ENCODE data around the gene AQP6. TPM values are rescaled to one million over a fixed set of nuclear protein-coding genes. Genes with fewer than 3 reads are reported as not detected.

Gene AQP6
- 0.05 TPM in 1 of 2 replicates, not detected in the other for total RNA-seq

DNA sequence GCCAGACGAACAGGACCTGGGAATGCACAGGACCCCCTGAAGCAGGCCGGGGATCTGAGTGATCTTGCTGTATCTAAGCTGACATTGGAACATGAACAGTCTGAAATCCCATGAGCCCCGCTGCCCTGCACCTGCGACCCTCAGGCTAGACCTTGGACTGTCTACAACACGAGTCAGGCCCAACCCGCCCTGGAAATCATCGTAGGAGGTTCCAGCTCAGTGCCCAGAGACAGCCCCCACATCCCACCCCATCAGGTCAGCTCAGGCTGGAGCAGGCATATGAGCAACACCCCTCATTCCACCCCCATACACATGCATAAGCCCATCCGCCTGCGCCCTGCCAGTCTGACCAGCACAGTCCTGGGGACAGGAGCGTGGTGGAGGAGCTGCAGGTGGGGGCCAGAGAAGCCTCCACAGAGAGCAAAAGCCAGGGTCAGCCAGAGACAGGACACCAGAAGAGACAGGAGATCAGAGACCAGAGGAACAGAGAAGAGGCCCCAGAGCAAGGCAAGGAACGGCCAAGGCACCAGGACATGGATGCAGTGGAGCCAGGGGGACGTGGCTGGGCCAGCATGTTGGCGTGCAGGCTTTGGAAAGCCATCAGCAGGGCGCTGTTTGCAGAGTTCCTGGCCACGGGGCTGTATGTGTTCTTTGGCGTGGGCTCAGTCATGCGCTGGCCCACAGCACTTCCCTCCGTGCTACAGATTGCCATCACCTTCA lies at the start of gene AQP6:
AQP6 (plus strand) TSS at position 307 of the 720 bp plus-strand sequence; CDS start at position 534, 227 bp downstream.
- no peak for DNase-seq

DNA sequence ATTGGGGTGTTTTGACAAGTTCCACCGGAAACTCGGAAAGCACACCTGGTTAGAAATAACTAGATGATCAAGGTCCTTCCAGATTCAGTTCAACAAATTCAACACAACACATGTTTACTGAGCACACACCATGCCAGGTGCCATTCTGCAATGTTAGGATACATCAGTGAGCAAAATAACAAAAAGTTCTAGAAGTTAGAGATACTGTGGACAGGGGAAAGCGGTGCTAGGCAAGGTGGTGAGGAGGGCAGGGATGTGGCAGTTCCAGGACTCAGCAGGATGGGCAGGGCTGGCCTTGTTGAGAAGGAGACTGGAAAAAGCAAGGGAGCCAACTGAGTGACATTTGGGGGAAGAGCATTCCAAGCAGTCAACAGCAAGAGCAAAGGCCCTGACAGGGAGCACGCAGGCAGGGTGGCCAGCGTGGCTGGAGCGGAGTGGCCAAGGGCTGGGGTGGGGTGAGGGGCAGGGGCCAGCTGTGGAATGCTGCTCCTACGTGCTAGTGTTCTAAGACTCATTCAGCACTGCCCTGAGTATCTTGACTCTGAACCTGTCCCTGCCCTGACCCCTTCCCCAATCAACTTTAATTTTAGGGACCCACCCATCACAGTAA lies 49.6 kb upstream of the AQP6 start:
- DNase-seq, result no peak

DNA sequence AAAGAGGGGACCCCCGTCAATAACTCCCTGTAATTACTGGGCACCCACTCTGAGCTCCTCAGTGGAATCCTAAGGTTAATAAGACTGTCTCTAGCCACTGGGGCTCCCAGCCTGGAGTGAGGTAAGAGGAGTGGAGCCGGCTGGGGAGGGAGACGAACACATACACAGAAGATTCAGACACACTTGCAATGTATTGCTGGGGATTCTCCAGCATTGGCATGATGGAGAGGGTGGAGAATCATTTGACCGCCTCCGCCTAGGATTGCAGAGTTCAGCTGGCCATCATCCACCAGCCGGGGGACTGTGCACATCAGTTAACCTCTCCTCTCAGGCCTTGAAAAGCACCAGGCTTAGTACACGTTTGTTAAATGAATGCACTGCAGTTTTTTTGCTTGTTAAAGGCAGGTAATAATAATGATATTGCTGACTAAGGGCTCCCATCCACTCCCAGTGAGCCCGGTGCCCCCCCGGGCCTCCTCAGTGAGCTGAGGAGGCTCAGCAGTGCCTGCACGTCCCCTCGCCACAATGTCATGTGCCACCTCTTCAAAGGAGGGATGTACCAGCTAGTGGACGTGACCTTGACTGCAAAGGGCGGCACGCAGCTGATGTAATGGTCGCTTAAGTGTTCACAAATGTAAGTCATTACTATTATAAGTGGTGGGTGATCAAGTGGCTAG lies 48.7 kb upstream of the AQP6 start:
- no peak for DNase-seq

- DNase-seq, result no peak
Measured at GRCh38 chr12:49924628-49925246, 48.0 kb upstream of the AQP6 start.

DNA sequence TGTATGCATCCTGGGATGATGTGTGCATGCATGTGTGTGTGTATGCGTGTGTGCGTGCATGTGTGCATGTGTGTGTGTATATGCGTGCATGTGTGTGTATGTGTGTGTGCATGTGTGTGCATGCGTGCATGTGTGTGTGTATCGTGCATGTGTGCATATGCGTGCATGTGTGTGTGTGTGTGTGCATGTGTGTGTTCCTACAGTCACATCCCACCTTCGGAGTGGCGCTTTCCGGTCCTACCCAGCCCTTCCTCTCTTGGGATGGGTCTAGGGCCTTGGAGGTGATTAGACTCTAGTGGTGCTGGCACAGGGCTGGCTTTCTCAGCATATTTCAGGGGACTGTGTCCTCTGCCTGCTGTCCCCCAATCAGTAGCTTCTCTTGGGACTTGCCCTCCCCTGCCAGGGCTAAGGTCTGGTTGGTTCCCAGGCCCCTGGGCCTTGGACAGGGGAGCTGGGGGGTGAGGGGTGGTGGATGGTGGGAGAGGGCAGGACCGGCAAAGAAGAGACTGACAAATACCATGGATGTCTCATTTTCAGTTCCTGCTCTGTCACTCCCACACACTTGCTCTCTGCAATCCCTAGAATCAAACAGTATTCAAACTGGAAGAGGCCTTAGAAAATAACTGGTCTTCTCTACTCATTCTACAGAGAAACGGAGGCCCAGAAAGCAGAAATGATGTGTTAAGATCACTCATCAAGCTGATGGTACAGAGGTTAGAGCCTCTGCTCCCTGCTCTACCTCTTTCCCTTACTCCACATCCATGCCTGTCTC lies 47.1 kb upstream of the AQP6 start:
- no peak for DNase-seq

GRCh38 chr12:49928471-49928870 lies 44.3 kb upstream of the AQP6 start:
- no peak for DNase-seq

GRCh38 chr12:49929581-49929980 lies 43.2 kb upstream of the AQP6 start:
- DNase-seq, result no peak

DNA sequence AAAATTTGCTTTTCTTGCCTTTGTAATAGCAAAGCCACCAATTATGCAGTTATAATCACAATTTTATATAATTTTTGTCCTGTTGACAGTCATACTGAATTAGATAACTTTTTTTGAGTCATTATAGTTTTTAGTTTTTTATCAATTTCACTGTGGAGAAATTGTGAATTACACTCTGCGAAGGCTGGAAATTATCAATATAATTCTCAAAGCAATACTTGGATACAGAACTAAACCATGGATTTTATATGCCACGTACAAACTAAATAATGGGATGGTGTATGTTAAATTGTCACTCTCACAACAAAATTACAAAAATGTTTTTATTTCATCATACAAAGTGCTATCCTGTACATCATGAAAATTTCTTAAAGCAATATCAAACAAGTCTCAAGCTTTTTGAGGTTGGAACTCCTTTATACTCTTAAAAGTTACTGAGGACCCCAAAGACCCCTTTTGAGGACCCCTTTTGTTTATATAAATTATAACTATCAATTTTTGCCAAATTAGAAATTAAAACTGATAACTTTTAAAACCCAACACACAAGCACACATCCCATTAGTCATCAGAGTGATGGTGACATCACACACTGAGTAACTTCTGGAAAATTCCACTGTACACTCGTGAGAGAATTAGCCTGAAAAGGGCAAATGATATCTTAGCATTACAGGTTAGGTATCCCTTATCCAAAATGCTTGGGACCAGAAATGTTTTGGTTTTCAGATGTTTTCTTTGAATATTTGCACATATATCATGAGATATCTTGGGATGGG lies 42.0 kb upstream of the AQP6 start:
- DNase-seq, result peak; percentile 63

- no peak for DNase-seq
Measured at GRCh38 chr12:49932023-49932422, 40.7 kb upstream of the AQP6 start.

- DNase-seq, result no peak
Measured at GRCh38 chr12:49932533-49933130, 40.1 kb upstream of the AQP6 start.

GRCh38 chr12:49933796-49934195 lies 39.0 kb upstream of the AQP6 start:
- DNase-seq, result no peak

GRCh38 chr12:49934505-49934904 lies 38.2 kb upstream of the AQP6 start:
- no peak for DNase-seq

DNA sequence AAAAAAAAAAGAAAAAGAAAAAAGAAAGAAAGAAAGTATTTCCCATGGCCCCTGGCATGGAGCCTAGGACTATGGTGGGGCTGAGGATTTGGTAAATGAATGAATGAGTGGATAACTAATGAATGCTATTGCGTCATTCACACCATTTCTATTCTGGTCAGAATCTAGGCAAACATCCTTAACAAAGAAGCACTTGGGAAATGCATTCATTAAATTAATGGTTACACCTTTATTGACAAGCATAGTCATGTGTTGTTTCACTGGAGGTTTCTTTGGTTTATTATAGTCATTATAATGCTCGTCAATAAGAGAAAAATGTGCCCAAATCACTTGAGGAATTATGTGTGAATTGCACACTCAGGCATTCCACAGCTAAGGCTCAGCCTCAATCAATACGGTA lies 35.8 kb upstream of the AQP6 start:
- no peak for DNase-seq

DNA sequence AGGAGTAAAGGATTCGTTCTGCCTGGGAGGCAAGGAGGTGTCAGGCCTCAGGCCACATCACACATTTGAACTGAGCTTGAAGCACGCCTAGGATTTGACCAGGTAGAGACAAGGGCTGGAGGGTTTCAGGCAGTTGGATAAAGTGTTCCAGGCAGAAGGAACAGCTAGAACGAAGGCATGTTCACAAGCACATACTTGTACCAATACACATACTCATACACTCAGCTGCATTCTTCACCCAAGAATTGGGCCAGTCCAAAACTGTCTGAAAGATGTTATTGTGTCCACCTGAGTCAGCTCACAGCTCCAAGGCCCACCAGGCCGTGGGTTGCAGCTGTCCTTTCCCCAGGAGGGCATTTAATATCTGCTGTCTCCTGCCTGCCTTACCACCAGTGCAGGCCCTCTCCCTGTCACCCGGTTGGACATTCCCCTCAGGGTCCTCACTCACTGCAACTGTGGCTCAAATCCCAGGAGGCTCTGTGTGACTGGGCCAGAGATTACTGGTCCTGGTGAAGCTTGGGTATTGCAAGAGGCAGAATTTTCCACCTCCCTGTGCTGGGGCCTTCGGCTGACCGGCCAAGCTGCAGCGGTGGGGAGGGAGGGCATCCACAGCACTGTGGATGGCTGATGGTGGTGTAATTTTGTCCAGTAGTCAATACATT lies 35.0 kb upstream of the AQP6 start:
- no peak for DNase-seq

GRCh38 chr12:49939307-49939706 lies 33.4 kb upstream of the AQP6 start:
- no peak for DNase-seq

- no peak for DNase-seq
Measured at GRCh38 chr12:49939707-49940106, 33.0 kb upstream of the AQP6 start.

- no peak for DNase-seq
Measured at GRCh38 chr12:49941556-49942511, 30.9 kb upstream of the AQP6 start.

GRCh38 chr12:49942512-49942893 lies 30.2 kb upstream of the AQP6 start:
- DNase-seq, result no peak

DNA sequence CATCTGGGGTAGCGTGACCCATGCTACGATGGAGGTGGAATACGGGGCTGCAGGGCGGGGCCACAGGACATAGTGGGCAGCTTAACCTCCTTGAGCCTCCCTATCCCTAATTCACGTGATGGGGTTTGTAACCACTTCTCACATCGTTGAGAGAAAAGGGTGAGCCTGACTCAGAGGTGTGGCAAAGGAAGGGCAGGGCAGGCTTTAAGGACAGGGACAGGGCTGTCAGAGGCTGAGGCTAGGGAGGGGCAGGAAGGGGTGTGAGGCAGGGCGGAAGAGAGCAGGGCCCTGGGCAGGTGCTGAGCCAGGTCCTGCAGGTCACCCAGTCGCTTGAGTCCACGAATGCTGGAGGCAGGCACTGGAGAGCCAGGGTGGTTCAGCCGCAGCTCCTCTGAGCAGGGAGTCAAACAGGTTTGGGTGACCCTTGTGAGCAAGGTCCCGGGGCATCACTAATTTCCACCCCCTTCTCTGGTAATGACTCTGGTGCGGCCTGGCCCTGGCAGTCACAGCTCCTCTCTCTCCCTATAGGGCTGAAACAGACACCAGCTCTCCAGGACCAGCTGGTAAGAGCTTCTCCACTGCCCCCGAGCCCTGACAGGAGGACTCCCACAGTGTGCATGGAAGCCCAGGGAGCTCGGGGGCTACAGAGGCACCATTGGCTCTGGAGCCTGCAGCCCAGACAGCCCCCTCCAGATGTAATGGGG lies 29.7 kb upstream of the AQP6 start:
- no peak for DNase-seq
